HCT116 (cell line): ENCODE data around the gene SH3D21. TPM values are rescaled to one million over a fixed set of nuclear protein-coding genes. Genes with fewer than 3 reads are reported as not detected.

Source experiments
- ATAC-seq: fragments of 200-7000 bp; cut with Tn5 transposase; 2 replicates; pipeline ENCODE4 v1.9.1; 2020; ENCODE audit warnings: mild to moderate bottlenecking, moderate library complexity
- BruUV-seq: library from RNA; stranded (reverse); fragments of 400-500 nt; replicated peaks from 2 replicates; lab custom pipeline; 2021; lab: Mats Ljungman, UMichigan
- CTCF ChIA-PET: fragments of 300-600 bp; sonication (Branson Sonifier 250); formaldehyde crosslinking; loops from one replicate; lab custom pipeline; 2021; ENCODE audit warnings: antibody characterized with exemption; lab: Charles Lee
- POLR2A ChIA-PET: fragments of 300-600, 350-600 bp; sonication (Branson Sonifier 250); formaldehyde crosslinking; loops from one replicate; lab custom pipeline; 2021; ENCODE audit warnings: antibody characterized with exemption; lab: Charles Lee
- RAD21 ChIA-PET, 2 experiments: fragments of 300-600 bp; sonication (Branson Sonifier 250); formaldehyde crosslinking; loops; one replicate each; lab custom pipeline; 2023; ENCODE audit warnings: low total read pairs in 2 of 2; ENCODE audit not compliant: uncharacterized antibody in 2 of 2, unreplicated experiment in 2 of 2, low non-redundant PET in 1 of 2; lab: Charles Lee
- DNase-seq: peaks from one replicate; pipeline ENCODE4 v3.0.0-alpha.2; 2010; ENCODE audit warnings: low read depth, low spot score
- H2AFZ ChIP-seq: fragments of 200-600 bp; shearing (Covaris generic), sonication (generic); 2 replicates; pipeline ENCODE4 v1.6.1; 2017; ENCODE audit warnings: low read depth, mixed run types, mixed read lengths, antibody characterized with exemption, low read length; ENCODE audit not compliant: poor library complexity, severe bottlenecking
- H3K27ac ChIP-seq: 2 replicates; pipeline ENCODE4 v1.5.1; 2012; ENCODE audit warnings: low read depth, low read length
- H3K27me3 ChIP-seq: fragments of 200-600 bp; sonication (generic); 2 replicates; pipeline ENCODE4 v1.6.1; 2016; ENCODE audit warnings: mixed run types, low read length, mixed read lengths; ENCODE audit not compliant: insufficient read depth
- H3K36me3 ChIP-seq, 2 experiments: fragments of 200-500 bp in 1 of 2; fragments of 200-600 bp in 1 of 2; sonication (Bioruptor generic) in 1 of 2; sonication (generic) in 1 of 2; 2 replicates each; pipeline versions ENCODE4 v1.5.1 to v1.6.1; 2014 to 2016; ENCODE audit warnings: low read length in 2 of 2, inconsistent platforms in 1 of 2, mixed read lengths in 1 of 2, mixed run types in 1 of 2; ENCODE audit not compliant: insufficient read depth in 2 of 2, control insufficient read depth in 1 of 2
- H3K4me1 ChIP-seq, 2 experiments: fragments of 200-600 bp in 1 of 2; sonication (generic) in 1 of 2; 2 replicates each; pipeline versions ENCODE4 v1.5.1 to v1.6.1; 2012 to 2017; ENCODE audit warnings: low read length in 2 of 2, inconsistent platforms in 1 of 2, mild to moderate bottlenecking in 1 of 2, mixed read lengths in 1 of 2, mixed run types in 1 of 2, moderate library complexity in 1 of 2; ENCODE audit not compliant: insufficient read depth in 2 of 2, control insufficient read depth in 1 of 2
- H3K4me2 ChIP-seq: fragments of 200-600 bp; sonication (generic); 2 replicates; pipeline ENCODE4 v1.6.1; 2017; ENCODE audit warnings: mixed run types, low read length, mixed read lengths
- H3K4me3 ChIP-seq, 2 experiments: fragments of 200-600 bp in 1 of 2; sonication (generic) in 1 of 2; replicated peaks in 1 of 2; 2 replicates each; pipeline ENCODE4 v1.5.1; 2011 to 2016; ENCODE audit warnings: low read length in 2 of 2, control low read depth in 1 of 2, low read depth in 1 of 2, mild to moderate bottlenecking in 1 of 2, mixed read lengths in 1 of 2, mixed run types in 1 of 2
- H3K79me2 ChIP-seq: fragments of 200-600 bp; sonication (generic); 2 replicates; pipeline ENCODE4 v1.6.1; 2017; ENCODE audit warnings: mild to moderate bottlenecking, mixed run types, low read length, moderate library complexity, mixed read lengths; ENCODE audit not compliant: insufficient read depth
- H3K9ac ChIP-seq: fragments of 200-600 bp; sonication (generic); 2 replicates; pipeline ENCODE4 v1.6.1; 2016; ENCODE audit warnings: low read length, mixed read lengths
- H3K9me2 ChIP-seq: fragments of 200-600 bp; sonication (generic), shearing (Covaris generic); 2 replicates; pipeline ENCODE4 v1.6.1; 2017; ENCODE audit warnings: mixed run types, mild to moderate bottlenecking, moderate library complexity; ENCODE audit not compliant: insufficient read depth
- H3K9me3 ChIP-seq, 2 experiments: fragments of 200-500 bp in 1 of 2; fragments of 200-600 bp in 1 of 2; sonication (Bioruptor generic) in 1 of 2; sonication (generic) in 1 of 2; 2 replicates each; pipeline ENCODE4 v1.6.1; 2014 to 2017; ENCODE audit warnings: low read length in 2 of 2, mixed read lengths in 2 of 2, inconsistent platforms in 1 of 2, low read depth in 1 of 2, mild to moderate bottlenecking in 1 of 2, mixed run types in 1 of 2, moderate library complexity in 1 of 2; ENCODE audit not compliant: control insufficient read depth in 1 of 2, insufficient read depth in 1 of 2
- H4K20me1 ChIP-seq: fragments of 200-600 bp; sonication (generic), shearing (Covaris generic); 2 replicates; pipeline ENCODE4 v1.6.1; 2017; ENCODE audit warnings: mixed run types, mild to moderate bottlenecking, moderate library complexity; ENCODE audit not compliant: insufficient read depth
- CEBPB ChIP-seq: IDR thresholded peaks from 2 replicates; pipeline ENCODE4 v1.6.1; 2012; ENCODE audit warnings: low read depth
- CTCF ChIP-seq, 3 experiments: fragments of 200-600 bp in 1 of 3; sonication (generic) in 1 of 3; IDR thresholded peaks in 2 of 3; conservative IDR thresholded peaks in 1 of 3; 2 replicates each; pipeline ENCODE4 v1.5.1; 2012 to 2017; ENCODE audit warnings: low read depth in 2 of 3, low read length in 2 of 3, antibody characterized with exemption in 1 of 3, borderline replicate concordance in 1 of 3, control low read depth in 1 of 3, mild to moderate bottlenecking in 1 of 3, mixed read lengths in 1 of 3, mixed run types in 1 of 3, moderate library complexity in 1 of 3; ENCODE audit not compliant: insufficient read depth in 1 of 3
- EGR1 ChIP-seq: IDR thresholded peaks from 2 replicates; pipeline ENCODE4 v1.6.1; 2012; ENCODE audit warnings: low read depth
- EZH2 ChIP-seq: fragments of 200-600 bp; sonication (generic); IDR thresholded peaks from 2 replicates; pipeline ENCODE4 v1.6.1; 2017; ENCODE audit warnings: antibody characterized with exemption, mixed run types
- EZH2phosphoT487 ChIP-seq: fragments of 200-600 bp; IDR thresholded peaks from 2 replicates; pipeline ENCODE4 v1.6.1; 2018; ENCODE audit warnings: antibody characterized with exemption, borderline replicate concordance
- POLR2A ChIP-seq: IDR thresholded peaks from 2 replicates; pipeline ENCODE4 v1.7.0; 2011; ENCODE audit warnings: borderline replicate concordance; ENCODE audit not compliant: insufficient read depth, insufficient read length; ENCODE audit errors: extremely low read depth
- RAD21 ChIP-seq: IDR thresholded peaks from 2 replicates; pipeline ENCODE4 v1.6.1; 2012; ENCODE audit warnings: low read depth, mild to moderate bottlenecking
- SP1 ChIP-seq: IDR thresholded peaks from 2 replicates; pipeline ENCODE4 v1.6.1; 2012; ENCODE audit warnings: low read depth
- ZFX ChIP-seq: fragments of 450-650 bp; IDR thresholded peaks from 2 replicates; pipeline ENCODE4 v1.6.1; 2017
- intact Hi-C: fragments of 100-400 bp; cut with micrococcal nuclease; formaldehyde crosslinking; loops from 2 replicates; pipeline ENCODE4 v1.10.0; 2022
- total RNA-seq: library from RNA; stranded (reverse); gene quantifications from one replicate; pipeline ENCODE4 v1.2.1, GENCODE V29; 2021; ENCODE audit not compliant: unreplicated experiment
- TF ChIP-seq, protein P1 (sequence below): IDR thresholded peaks from 2 replicates; pipeline ENCODE4 v1.6.1; 2011; ENCODE audit warnings: mild to moderate bottlenecking, low read length, moderate library complexity; ENCODE audit not compliant: insufficient replicate concordance; ENCODE audit errors: extremely low read depth

Gene SH3D21
- total RNA-seq, 1 experiment from 2014 or later = 9.3 TPM

- RAD21 ChIA-PET = no interaction called here
Observed at GRCh38 chr1:36367066-36367465, 60.9 kb downstream of the SH3D21 start.

More at GRCh38 chr1:36367066-36367465, 60.9 kb downstream of the SH3D21 start:
- peaks cover 13 to 25% of the 10 kb centered on the region in 2 experiments for H3K4me1 ChIP-seq
- H3K79me2 ChIP-seq = peaks cover 48% of the 10 kb centered on the region
- H3K9me2 ChIP-seq = no peaks in the 10 kb centered on the region
- H3K9ac ChIP-seq = no peak overlapping the region
- no peaks in the 10 kb centered on the region for H3K27me3 ChIP-seq
- H3K4me2 ChIP-seq = no peak overlapping the region
- intact Hi-C loops = loop anchor here (5.0 kb wide), 1 partner anchor 270 kb away; no protein-coding TSS in a partner anchor
- no peak overlapping the region for H3K4me3 ChIP-seq
- no peak overlapping the region for H2AFZ ChIP-seq
- ATAC-seq (no peak), DNase-seq (no peak)
- ChIA-PET CTCF (no interaction called here), POLR2A (no interaction called here)
- BruUV-seq = no TSS peak
- no peaks in the 10 kb centered on the region for H4K20me1 ChIP-seq
- H3K9me3 ChIP-seq = no peaks in the 10 kb centered on the region
- TF ChIP-seq EZH2phosphoT487 (no peak), CEBPB (no peak), EZH2 (no peak), ZFX (no peak), EGR1 (no peak), CTCF (IDR thresholded peaks at IDR 0.05 in 2 of 3, conservative IDR thresholded peaks at IDR 0.05 in 1 of 3; ENCODE audit: borderline replicate concordance in 1 of 3, insufficient read depth in 1 of 3, low read depth in 2 of 3, low read length in 2 of 3) (no peak), RAD21 (no peak), SP1 (no peak), POLR2A (no peak)
- TF ChIP-seq, protein P1, sequence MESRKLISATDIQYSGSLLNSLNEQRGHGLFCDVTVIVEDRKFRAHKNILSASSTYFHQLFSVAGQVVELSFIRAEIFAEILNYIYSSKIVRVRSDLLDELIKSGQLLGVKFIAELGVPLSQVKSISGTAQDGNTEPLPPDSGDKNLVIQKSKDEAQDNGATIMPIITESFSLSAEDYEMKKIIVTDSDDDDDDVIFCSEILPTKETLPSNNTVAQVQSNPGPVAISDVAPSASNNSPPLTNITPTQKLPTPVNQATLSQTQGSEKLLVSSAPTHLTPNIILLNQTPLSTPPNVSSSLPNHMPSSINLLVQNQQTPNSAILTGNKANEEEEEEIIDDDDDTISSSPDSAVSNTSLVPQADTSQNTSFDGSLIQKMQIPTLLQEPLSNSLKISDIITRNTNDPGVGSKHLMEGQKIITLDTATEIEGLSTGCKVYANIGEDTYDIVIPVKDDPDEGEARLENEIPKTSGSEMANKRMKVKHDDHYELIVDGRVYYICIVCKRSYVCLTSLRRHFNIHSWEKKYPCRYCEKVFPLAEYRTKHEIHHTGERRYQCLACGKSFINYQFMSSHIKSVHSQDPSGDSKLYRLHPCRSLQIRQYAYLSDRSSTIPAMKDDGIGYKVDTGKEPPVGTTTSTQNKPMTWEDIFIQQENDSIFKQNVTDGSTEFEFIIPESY = no peak
- TF ChIP-seq, all 23 proteins: peak for 0
- Histone ChIP-seq H3K36me3 (peaks cover 0 to 10% of the 10 kb centered on the region in 2 experiments; a peak in 1 of 4 replicates), H3K27ac (no peak overlapping the region)
